GM13977 (cell line): ENCODE results near the gene PCBP3.

Experiments
- DNase-seq: peaks from one replicate; pipeline ENCODE4 v3.0.0; 2012; ENCODE audit warnings: low spot score
- in situ Hi-C: fragments of 300-500 bp; cut with MboI; formaldehyde crosslinking; loops from one replicate; pipeline ENCODE4 v1.12.0; 2022; ENCODE audit warnings: low sequenced_read_pairs, low pct_unique_long_range_greater_than_20kb, mixed read lengths, inconsistent platforms; ENCODE audit not compliant: unreplicated experiment
- TF ChIP-seq, protein P1 (sequence below): IDR thresholded peaks from 2 replicates; pipeline ENCODE4 v1.5.1; 2012; ENCODE audit warnings: mild to moderate bottlenecking, control low read depth; ENCODE audit not compliant: insufficient read depth; ENCODE audit errors: extremely low read depth, missing control alignments

PCBP3 gene

GRCh38 chr21:45788198-45788597 is 144.7 kb downstream of the PCBP3 start:
- DNase-seq, result no peak
- TF ChIP-seq, protein P1, sequence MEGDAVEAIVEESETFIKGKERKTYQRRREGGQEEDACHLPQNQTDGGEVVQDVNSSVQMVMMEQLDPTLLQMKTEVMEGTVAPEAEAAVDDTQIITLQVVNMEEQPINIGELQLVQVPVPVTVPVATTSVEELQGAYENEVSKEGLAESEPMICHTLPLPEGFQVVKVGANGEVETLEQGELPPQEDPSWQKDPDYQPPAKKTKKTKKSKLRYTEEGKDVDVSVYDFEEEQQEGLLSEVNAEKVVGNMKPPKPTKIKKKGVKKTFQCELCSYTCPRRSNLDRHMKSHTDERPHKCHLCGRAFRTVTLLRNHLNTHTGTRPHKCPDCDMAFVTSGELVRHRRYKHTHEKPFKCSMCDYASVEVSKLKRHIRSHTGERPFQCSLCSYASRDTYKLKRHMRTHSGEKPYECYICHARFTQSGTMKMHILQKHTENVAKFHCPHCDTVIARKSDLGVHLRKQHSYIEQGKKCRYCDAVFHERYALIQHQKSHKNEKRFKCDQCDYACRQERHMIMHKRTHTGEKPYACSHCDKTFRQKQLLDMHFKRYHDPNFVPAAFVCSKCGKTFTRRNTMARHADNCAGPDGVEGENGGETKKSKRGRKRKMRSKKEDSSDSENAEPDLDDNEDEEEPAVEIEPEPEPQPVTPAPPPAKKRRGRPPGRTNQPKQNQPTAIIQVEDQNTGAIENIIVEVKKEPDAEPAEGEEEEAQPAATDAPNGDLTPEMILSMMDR, result no peak
- in situ Hi-C loops, result no loop called here

DNA sequence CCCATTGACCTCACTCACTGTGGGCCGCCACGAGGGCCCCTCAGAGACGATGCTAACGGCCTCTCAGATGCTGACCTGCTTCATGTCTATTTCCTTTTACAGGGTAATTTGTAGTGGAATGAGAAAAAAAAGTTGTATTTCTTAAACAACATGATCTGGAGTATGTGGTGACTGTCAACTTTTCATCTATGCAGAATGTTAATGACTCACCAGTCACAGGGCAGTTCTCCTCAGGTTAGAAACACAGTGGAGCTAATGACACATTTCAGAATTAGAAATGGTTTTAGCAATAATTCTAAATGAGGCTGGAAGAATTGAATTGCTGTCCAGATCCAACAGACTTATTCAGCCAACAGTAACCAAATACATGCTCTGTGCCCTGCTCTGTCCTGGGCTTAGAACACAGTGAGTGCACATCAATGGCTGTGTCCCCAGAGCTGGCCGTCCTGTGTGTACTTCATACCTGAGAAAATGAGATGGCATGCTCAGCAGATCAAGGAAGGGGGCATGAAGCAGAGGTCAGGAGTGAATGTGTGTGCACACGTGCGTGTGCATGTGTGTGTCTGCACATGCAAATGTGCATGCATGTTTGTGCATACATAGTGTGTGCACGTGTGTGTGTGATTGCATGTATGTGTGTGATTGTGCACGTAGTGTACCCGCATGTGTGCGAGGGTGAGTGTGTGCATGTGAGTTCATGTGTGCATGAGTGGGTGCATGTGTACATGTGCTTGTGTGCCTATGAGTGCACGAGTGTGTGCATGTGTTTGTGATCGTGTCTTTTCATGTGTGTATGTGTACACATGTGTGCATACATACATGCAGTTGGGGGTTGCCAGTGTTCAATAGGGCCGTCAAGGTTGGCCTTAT is 145.3 kb downstream of the PCBP3 start:
- no peak for DNase-seq
- in situ Hi-C loops, result no loop called here
- TF ChIP-seq, protein P1, result no peak

GRCh38 chr21:45790427-45790826 is 146.9 kb downstream of the PCBP3 start:
- TF ChIP-seq, protein P1, result no peak
- in situ Hi-C loops, result no loop called here
- DNase-seq, result no peak

DNA sequence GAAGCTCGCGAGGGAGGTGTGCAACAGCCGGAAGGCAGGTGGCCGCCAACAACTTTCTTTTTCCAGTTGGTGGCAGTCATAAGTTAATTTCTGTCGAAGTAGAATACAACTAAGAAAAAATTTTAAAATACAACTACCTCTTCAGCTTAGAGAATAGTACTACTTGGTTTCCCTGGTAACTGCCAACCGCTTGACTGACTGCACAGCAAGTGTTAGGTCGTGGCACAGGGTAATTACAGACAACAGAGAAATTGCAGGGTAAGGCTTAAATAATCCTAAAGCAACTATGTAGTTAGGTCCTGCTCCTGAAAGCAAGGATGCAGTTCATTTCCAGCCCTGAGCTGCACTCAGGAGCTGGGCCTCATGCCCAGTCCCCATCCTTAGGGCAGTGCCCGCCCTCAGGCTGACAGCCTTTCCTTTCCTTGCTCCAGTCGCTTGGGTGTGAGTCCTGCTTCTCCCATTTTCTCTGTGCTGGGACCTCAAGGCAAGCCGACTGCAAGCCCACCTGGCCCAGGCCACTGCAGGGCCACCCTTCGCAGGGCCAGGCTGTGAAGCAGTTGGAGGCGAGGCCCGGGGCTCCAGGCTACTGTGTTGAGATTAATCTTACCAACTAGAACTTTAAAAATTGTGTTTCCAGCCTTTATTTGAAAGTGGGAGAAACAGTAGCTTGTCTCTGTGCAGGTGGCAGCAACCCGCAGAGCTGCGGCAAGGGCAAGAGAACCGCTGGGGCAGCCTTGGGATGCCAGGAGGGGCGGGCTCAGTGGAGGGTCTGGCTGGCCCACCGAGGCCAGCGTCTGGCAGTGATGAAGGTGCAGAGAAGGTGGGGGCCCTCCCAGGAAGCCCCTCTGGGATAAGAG is 148.3 kb downstream of the PCBP3 start:
- in situ Hi-C loops, result no loop called here
- no peak for DNase-seq
- TF ChIP-seq, protein P1, result no peak

DNA sequence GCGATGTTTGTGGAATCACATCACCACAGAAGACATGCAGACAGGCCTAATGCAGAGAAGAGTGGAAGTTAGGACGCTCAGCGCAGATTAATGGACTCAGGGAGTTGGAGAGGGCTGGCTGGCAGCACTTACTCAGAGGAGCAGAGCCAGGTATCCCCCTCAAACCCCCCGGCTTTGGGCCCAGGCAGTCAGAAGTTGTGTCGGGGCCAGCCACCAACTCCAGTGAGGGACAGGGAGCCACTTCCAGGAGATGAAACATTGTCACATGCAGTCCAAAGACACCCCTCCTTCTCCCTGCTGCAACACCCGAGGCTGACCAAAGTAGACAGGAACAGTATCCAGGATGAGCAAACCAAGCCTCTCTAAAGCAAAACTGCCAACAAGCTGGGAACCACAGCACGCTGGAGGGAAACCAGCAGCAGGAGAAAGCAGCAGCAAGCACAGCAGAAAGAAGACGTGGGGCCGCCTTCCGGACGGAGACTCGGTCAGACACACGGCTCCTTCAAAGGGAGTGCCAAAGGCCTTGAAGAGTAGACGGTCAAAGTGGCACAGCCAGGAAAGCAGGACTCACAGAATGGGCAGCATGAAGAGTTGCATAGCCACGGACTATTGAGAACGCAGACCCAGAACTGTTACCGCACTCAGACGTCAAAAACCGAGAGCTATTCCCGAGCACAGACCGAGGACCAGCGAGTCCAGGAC is 149.3 kb downstream of the PCBP3 start:
- in situ Hi-C loops, result no loop called here
- TF ChIP-seq, protein P1, result no peak
- no peak for DNase-seq

GRCh38 chr21:45794027-45794426 is 150.5 kb downstream of the PCBP3 start:
- in situ Hi-C loops, result no loop called here
- TF ChIP-seq, protein P1, result no peak
- DNase-seq, result no peak
